Measurements from ENCODE around the gene CUEDC1.
A peak's percentile ranks its signal among the peaks of the same experiment; 100 is the strongest.
"Not testable (repeated sequence)": the region's sequence is repeated elsewhere in the genome, so short reads cannot be mapped to it uniquely, and the experiment has no call there.

Gene CUEDC1

GRCh38 chr17:57928928-57929327, 26.3 kb downstream of the CUEDC1 start:
- Histone ChIP-seq H3K27ac (peak overlapping the region in 1 of 2 donors; percentile 66), H3K4me3 (no peak overlapping the region)
- no peak for TF ChIP-seq CTCF (IDR thresholded peaks at IDR 0.05)
- DNase-seq (ENCODE audit: low spot score): no peak

- no peak for TF ChIP-seq CTCF (IDR thresholded peaks at IDR 0.05)
- Histone ChIP-seq H3K27ac (peak overlapping the region; percentile 30 to 51), H3K4me3 (no peak overlapping the region)
- DNase-seq (ENCODE audit: low spot score): no peak
Observed at GRCh38 chr17:57927048-57927723, 28.0 kb downstream of the CUEDC1 start.

GRCh38 chr17:57926723-57927047, 28.5 kb downstream of the CUEDC1 start:
- Histone ChIP-seq H3K4me3 (no peak overlapping the region), H3K27ac (peak overlapping the region in 1 of 2 donors; percentile 51)
- TF ChIP-seq CTCF (IDR thresholded peaks at IDR 0.05): no peak
- DNase-seq (ENCODE audit: low spot score): no peak

GRCh38 chr17:57925361-57925990, 29.7 kb downstream of the CUEDC1 start:
- DNase-seq (ENCODE audit: low spot score): no peak
- Histone ChIP-seq H3K27ac (no peak overlapping the region), H3K4me3 (no peak overlapping the region)
- TF ChIP-seq CTCF (IDR thresholded peaks at IDR 0.05): no peak

- H3K27ac ChIP-seq: no peak overlapping the region
- DNase-seq (ENCODE audit: low spot score): no peak
- no peak overlapping the region for H3K4me3 ChIP-seq
- TF ChIP-seq CTCF (IDR thresholded peaks at IDR 0.05): no peak
Observed at GRCh38 chr17:57924677-57925076, 30.5 kb downstream of the CUEDC1 start.

- Histone ChIP-seq H3K4me3 (no peak overlapping the region), H3K27ac (no peak overlapping the region)
- no peak for TF ChIP-seq CTCF (IDR thresholded peaks at IDR 0.05)
- no peak for DNase-seq (ENCODE audit: low spot score)
Observed at GRCh38 chr17:57923182-57923872, 31.9 kb downstream of the CUEDC1 start.

- H3K4me3 ChIP-seq; DNase-seq (ENCODE audit: low spot score): not testable (repeated sequence)
- peak overlapping the region in 1 of 2 donors; percentile 86 for H3K27ac ChIP-seq
Observed at GRCh38 chr17:57922745-57923144, 32.5 kb downstream of the CUEDC1 start.
